GM23248 (cell line): ENCODE data around the gene GDAP2. TPM values are rescaled to one million over a fixed set of nuclear protein-coding genes. Genes with fewer than 3 reads are reported as not detected.
A peak's percentile ranks its signal among the peaks of the same experiment; 100 is the strongest.

Experiments used
- DNase-seq: peaks from one replicate; pipeline ENCODE4 v3.0.0-alpha.2; 2015
- H2AFZ ChIP-seq: fragments of 200-600 bp; sonication (generic); 2 replicates; pipeline ENCODE4 v1.6.1; 2016; ENCODE audit warnings: antibody characterized with exemption
- H3F3A ChIP-seq: fragments of 200-600 bp; sonication (generic); 2 replicates; pipeline ENCODE4 v1.6.1; 2016; ENCODE audit warnings: mild to moderate bottlenecking, antibody characterized with exemption, mixed run types; ENCODE audit not compliant: insufficient read depth
- H3K27ac ChIP-seq: fragments of 200-600 bp; sonication (generic); 2 replicates; pipeline ENCODE4 v1.5.1; 2016; ENCODE audit warnings: mild to moderate bottlenecking
- H3K27me3 ChIP-seq: fragments of 200-600 bp; sonication (generic); replicated peaks from 2 replicates; pipeline ENCODE4 v1.6.1; 2016; ENCODE audit warnings: mild to moderate bottlenecking; ENCODE audit not compliant: insufficient read depth
- H3K36me3 ChIP-seq: fragments of 200-600 bp; sonication (generic); 2 replicates; pipeline ENCODE4 v1.6.1; 2016; ENCODE audit warnings: low read depth, mild to moderate bottlenecking
- H3K4me1 ChIP-seq: fragments of 200-600 bp; sonication (generic); 2 replicates; pipeline ENCODE4 v1.6.1; 2016; ENCODE audit warnings: mild to moderate bottlenecking; ENCODE audit not compliant: insufficient read depth
- H3K4me2 ChIP-seq: fragments of 200-600 bp; sonication (generic); one replicate; pipeline ENCODE4 v1.6.1; 2016; ENCODE audit warnings: mild to moderate bottlenecking; ENCODE audit not compliant: unreplicated experiment
- H3K4me3 ChIP-seq: fragments of 200-600 bp; sonication (generic); 2 replicates; pipeline ENCODE4 v1.5.1; 2016; ENCODE audit warnings: mild to moderate bottlenecking
- H3K79me2 ChIP-seq: fragments of 200-600 bp; sonication (generic); 2 replicates; pipeline ENCODE4 v1.6.1; 2016; ENCODE audit warnings: mild to moderate bottlenecking; ENCODE audit not compliant: insufficient read depth
- H3K9ac ChIP-seq: fragments of 200-600 bp; sonication (generic); 2 replicates; pipeline ENCODE4 v1.6.1; 2016; ENCODE audit warnings: mild to moderate bottlenecking
- H3K9me2 ChIP-seq: fragments of 200-600 bp; sonication (generic); 2 replicates; pipeline ENCODE4 v1.6.1; 2016; ENCODE audit warnings: mixed run types, mild to moderate bottlenecking, moderate library complexity; ENCODE audit not compliant: insufficient read depth
- H3K9me3 ChIP-seq: fragments of 200-600 bp; sonication (generic); one replicate; pipeline ENCODE4 v1.6.1; 2017; ENCODE audit warnings: low read depth
- H4K20me1 ChIP-seq: fragments of 200-600 bp; sonication (generic); 2 replicates; pipeline ENCODE4 v1.6.0; 2016; ENCODE audit not compliant: insufficient read depth
- EZH2 ChIP-seq: fragments of 200-600 bp; sonication (generic); IDR thresholded peaks from 2 replicates; pipeline ENCODE4 v1.6.1; 2018; ENCODE audit warnings: antibody characterized with exemption, mild to moderate bottlenecking; ENCODE audit not compliant: insufficient read depth, poor library complexity, severe bottlenecking
- EZH2phosphoT487 ChIP-seq: fragments of 200-600 bp; sonication (generic); IDR thresholded peaks from 2 replicates; pipeline ENCODE4 v1.6.1; 2018; ENCODE audit warnings: antibody characterized with exemption, moderate library complexity, mild to moderate bottlenecking, low read depth; ENCODE audit not compliant: insufficient read depth
- WGBS, 2 experiments: methylation state at CpG; one replicate each; pipeline ENCODE4 v1.1.6; 2015 to 2017; ENCODE audit warnings: low lambda C conversion rate in 2 of 2, low coverage in 1 of 2; ENCODE audit errors: missing lambda C conversion rate in 2 of 2; 5-methylcytosine and 5-hydroxymethylcytosine counted together
- in situ Hi-C: fragments of 300-500 bp; cut with MboI; formaldehyde crosslinking; loops from 2 replicates; pipeline ENCODE4 v1.15.0; 2020
- polyA plus RNA-seq: library from polyadenylated mRNA; unstranded; fragments of >200 nt; fragmentation: Nextera tagmentation; extraction: Ambion mirVana; gene quantifications from 2 replicates; pipeline ENCODE4 v1.2.1, GENCODE V29; 2016
- total RNA-seq: library from RNA; depleted of rRNA; stranded (reverse); fragments of >200 nt; shearing (Covaris generic); gene quantifications from 2 replicates; pipeline ENCODE4 v1.2.3, GENCODE V29; 2014

The GDAP2 gene
- total and polyA plus RNA-seq, 2 experiments from 2014 or later = 17.9 to 19.6 TPM

DNA sequence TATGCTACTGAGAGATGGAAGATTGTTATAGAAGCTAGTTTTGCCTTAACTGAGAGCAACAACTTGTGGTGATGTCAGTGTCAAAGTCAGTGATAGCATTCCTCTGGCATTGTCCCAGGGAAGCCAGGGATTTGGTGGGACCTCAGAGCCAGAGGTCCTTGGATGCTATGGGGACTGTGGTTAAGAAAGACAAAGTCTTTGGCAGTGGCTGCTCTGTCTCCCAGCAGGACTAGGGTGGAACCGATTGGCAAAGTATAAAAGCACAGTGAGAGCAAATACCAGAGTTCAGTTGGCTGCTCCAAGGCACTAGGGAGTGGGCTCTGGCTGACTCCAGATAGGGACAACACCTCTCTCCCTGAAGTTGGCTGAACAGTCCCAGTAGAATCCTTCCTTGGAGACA lies 104.8 kb downstream of the GDAP2 start:
- Histone ChIP-seq H2AFZ (no peak overlapping the region), H3K27me3 (no peaks in the 10 kb centered on the region), H3K4me1 (peaks cover 65% of the 10 kb centered on the region), H3K9me2 (no peaks in the 10 kb centered on the region), H3K36me3 (no peaks in the 10 kb centered on the region), H3F3A (peaks cover 42% of the 10 kb centered on the region), H3K9me3 (no peaks in the 10 kb centered on the region), H3K4me2 (no peak overlapping the region), H4K20me1 (no peaks in the 10 kb centered on the region), H3K79me2 (no peaks in the 10 kb centered on the region), H3K9ac (no peak overlapping the region), H3K27ac (no peak overlapping the region), H3K4me3 (no peak overlapping the region)
- 30 to 41% methylated on average over 1 of the region's 1 CpG for WGBS, 2 experiments
- no peak for DNase-seq
- in situ Hi-C loops = no loop called here
- no peak for TF ChIP-seq EZH2

DNA sequence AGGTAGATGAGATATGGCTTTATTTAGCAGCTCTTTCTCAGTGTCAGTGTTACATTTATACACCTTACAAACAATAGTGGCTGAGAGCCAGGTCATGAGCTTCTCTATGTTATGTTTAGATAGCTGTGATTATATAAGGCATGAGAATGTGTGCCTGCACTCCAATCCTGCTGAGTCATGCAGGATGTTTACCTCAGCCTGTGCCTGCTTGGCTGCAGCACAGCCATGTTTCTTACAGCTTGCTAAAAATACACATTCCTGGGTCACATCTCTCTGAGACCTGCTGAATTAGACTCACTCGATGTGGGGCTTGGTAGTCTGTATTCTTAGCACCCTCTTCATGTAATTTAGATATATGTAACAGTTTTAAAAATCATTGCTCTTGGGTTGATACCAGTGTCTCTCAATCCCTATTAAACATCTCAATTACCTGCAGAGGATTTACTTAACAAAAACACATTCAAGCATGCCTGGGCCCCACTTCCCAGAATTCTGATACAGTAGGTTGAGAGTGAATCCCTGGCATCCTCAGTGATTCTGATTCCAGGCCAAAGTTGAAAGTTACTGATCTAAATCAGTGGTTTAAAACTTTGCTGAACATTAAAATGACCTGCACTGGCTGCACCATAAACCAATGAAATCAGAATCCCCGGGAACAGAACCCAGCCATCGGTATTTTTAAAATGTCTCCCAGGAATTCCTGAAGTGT lies 107.5 kb downstream of the GDAP2 start:
- TF ChIP-seq EZH2 = no peak
- TF ChIP-seq EZH2phosphoT487 = no peak
- DNase-seq = peak; percentile 88
- no peaks in the 10 kb centered on the region for H3K36me3 ChIP-seq
- H3F3A ChIP-seq = peaks cover 18% of the 10 kb centered on the region
- H3K9me2 ChIP-seq = no peaks in the 10 kb centered on the region
- in situ Hi-C loops = no loop called here
- no peak overlapping the region for H2AFZ ChIP-seq
- H3K79me2 ChIP-seq = no peaks in the 10 kb centered on the region
- peaks cover 42% of the 10 kb centered on the region for H3K4me1 ChIP-seq
- 55 to 65% methylated on average over 3 of the region's 3 CpGs for WGBS, 2 experiments
- H3K9ac ChIP-seq = no peak overlapping the region
- H3K4me3 ChIP-seq = no peak overlapping the region
- no peaks in the 10 kb centered on the region for H3K9me3 ChIP-seq
- H3K4me2 ChIP-seq = peak overlapping the region; percentile 12
- no peaks in the 10 kb centered on the region for H4K20me1 ChIP-seq
- peak overlapping the region; percentile 14; the same call in 1 of the 2 replicates for H3K27ac ChIP-seq
- H3K27me3 ChIP-seq = no peaks in the 10 kb centered on the region

- Histone ChIP-seq H4K20me1 (no peaks in the 10 kb centered on the region), H3K4me1 (peaks cover 38% of the 10 kb centered on the region), H2AFZ (no peak overlapping the region), H3K9me2 (no peaks in the 10 kb centered on the region), H3K4me2 (peak overlapping the region; percentile 12), H3F3A (peaks cover 14% of the 10 kb centered on the region), H3K27me3 (no peaks in the 10 kb centered on the region), H3K9me3 (no peaks in the 10 kb centered on the region), H3K27ac (no peak overlapping the region), H3K36me3 (no peaks in the 10 kb centered on the region), H3K9ac (no peak overlapping the region), H3K4me3 (no peak overlapping the region), H3K79me2 (no peaks in the 10 kb centered on the region)
- DNase-seq = no peak
- 86 to 91% methylated on average over 5 of the region's 5 CpGs for WGBS, 2 experiments
- in situ Hi-C loops = no loop called here
- TF ChIP-seq EZH2phosphoT487 (no peak), EZH2 (no peak)
Measured at GRCh38 chr1:117821382-117821755, 108.1 kb downstream of the GDAP2 start.

DNA sequence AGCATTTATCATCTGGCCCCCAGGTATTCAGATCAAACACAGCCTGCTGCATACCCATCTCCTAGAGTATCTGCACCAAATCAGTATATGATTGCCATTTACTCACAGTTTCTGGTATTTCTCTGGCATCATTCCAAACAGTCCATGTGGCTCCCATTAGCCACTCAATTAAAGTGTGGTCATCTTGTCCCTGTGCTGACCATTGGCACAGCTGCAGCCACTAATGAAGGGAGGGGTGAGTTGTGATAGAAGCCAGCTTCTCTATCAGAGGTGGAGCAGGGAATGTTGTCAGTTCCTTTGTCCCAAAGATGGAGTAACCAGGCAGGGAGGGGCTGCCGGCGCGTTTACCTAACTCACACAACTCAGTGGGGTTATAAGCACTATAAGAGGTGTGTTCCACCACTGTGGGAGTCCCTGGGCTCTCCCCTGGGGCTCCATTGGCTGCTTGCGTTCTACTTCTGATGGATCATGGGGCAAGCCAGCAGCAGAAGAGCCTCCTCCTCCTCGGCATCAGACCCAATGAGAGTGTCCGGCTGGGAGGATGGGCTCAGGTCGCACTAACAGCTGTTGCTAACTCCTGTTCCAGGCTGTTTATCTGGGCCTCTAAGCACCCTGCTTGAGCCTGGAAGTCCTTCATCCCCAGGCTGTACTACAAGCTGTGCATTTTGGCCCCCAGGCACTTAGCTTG lies 108.6 kb downstream of the GDAP2 start:
- Histone ChIP-seq H4K20me1 (no peaks in the 10 kb centered on the region), H2AFZ (no peak overlapping the region), H3K79me2 (no peaks in the 10 kb centered on the region), H3K4me2 (no peak overlapping the region), H3K4me1 (peaks cover 33% of the 10 kb centered on the region), H3K9ac (no peak overlapping the region), H3K27me3 (no peaks in the 10 kb centered on the region), H3K4me3 (no peak overlapping the region), H3K9me3 (no peaks in the 10 kb centered on the region), H3F3A (peaks cover 9% of the 10 kb centered on the region), H3K36me3 (no peaks in the 10 kb centered on the region), H3K9me2 (no peaks in the 10 kb centered on the region), H3K27ac (no peak overlapping the region)
- in situ Hi-C loops = no loop called here
- TF ChIP-seq EZH2phosphoT487 (no peak), EZH2 (no peak)
- 72 to 73% methylated on average over 7 of the region's 7 CpGs for WGBS, 2 experiments
- no peak for DNase-seq
